ENCODE results near the gene LUC7L.
"Not testable (repeated sequence)": the region's sequence is repeated elsewhere in the genome, so short reads cannot be mapped to it uniquely, and the experiment has no call there.

The LUC7L gene

GRCh38 chr16:264440-264951 is 35.2 kb upstream of the LUC7L start:
- no peak for DNase-seq
- in situ Hi-C loops (cut with MboI; ENCODE audit: low pct_unique_long_range_greater_than_20kb, low sequenced_read_pairs) = no loop called here

- in situ Hi-C loops (cut with MboI; ENCODE audit: low pct_unique_long_range_greater_than_20kb, low sequenced_read_pairs) = no loop called here
Measured at GRCh38 chr16:263944-264343, 34.7 kb upstream of the LUC7L start.

GRCh38 chr16:263182-263774 is 34.0 kb upstream of the LUC7L start:
- in situ Hi-C loops (cut with MboI; ENCODE audit: low pct_unique_long_range_greater_than_20kb, low sequenced_read_pairs) = no loop called here
- DNase-seq = no peak

More at GRCh38 chr16:263944-264343, 34.7 kb upstream of the LUC7L start:
- DNase-seq = no peak

GRCh38 chr16:262121-262745 is 33.0 kb upstream of the LUC7L start:
- DNase-seq = no peak

GRCh38 chr16:261031-261691 is 31.9 kb upstream of the LUC7L start:
- in situ Hi-C loops (cut with MboI; ENCODE audit: low pct_unique_long_range_greater_than_20kb, low sequenced_read_pairs) = no loop called here
- no peak for DNase-seq

More at GRCh38 chr16:262121-262745, 33.0 kb upstream of the LUC7L start:
- in situ Hi-C loops (cut with MboI; ENCODE audit: low pct_unique_long_range_greater_than_20kb, low sequenced_read_pairs) = no loop called here

- no peak for DNase-seq
- in situ Hi-C loops (cut with MboI; ENCODE audit: low pct_unique_long_range_greater_than_20kb, low sequenced_read_pairs) = no loop called here
Measured at GRCh38 chr16:260326-260725, 31.1 kb upstream of the LUC7L start.

- no peak for DNase-seq
- in situ Hi-C loops (cut with MboI; ENCODE audit: low pct_unique_long_range_greater_than_20kb, low sequenced_read_pairs) = no loop called here
Measured at GRCh38 chr16:259814-260253, 30.6 kb upstream of the LUC7L start.

GRCh38 chr16:259226-259625 is 30.0 kb upstream of the LUC7L start:
- in situ Hi-C loops (cut with MboI; ENCODE audit: low pct_unique_long_range_greater_than_20kb, low sequenced_read_pairs) = no loop called here

GRCh38 chr16:258091-258490 is 28.8 kb upstream of the LUC7L start:
- DNase-seq; in situ Hi-C loops (cut with MboI; ENCODE audit: low pct_unique_long_range_greater_than_20kb, low sequenced_read_pairs): not testable (repeated sequence)

More at GRCh38 chr16:259226-259625, 30.0 kb upstream of the LUC7L start:
- no peak for DNase-seq

GRCh38 chr16:255183-255582 is 25.9 kb upstream of the LUC7L start:
- no peak for DNase-seq
- in situ Hi-C loops (cut with MboI; ENCODE audit: low pct_unique_long_range_greater_than_20kb, low sequenced_read_pairs) = no loop called here

- in situ Hi-C loops (cut with MboI; ENCODE audit: low pct_unique_long_range_greater_than_20kb, low sequenced_read_pairs) = no loop called here
- DNase-seq = no peak
Measured at GRCh38 chr16:254461-254860, 25.2 kb upstream of the LUC7L start.

- in situ Hi-C loops (cut with MboI; ENCODE audit: low pct_unique_long_range_greater_than_20kb, low sequenced_read_pairs) = no loop called here
- no peak for DNase-seq
Measured at GRCh38 chr16:253833-254232, 24.6 kb upstream of the LUC7L start.

GRCh38 chr16:252366-253337 is 23.4 kb upstream of the LUC7L start:
- no peak for DNase-seq

GRCh38 chr16:249431-249830 is 20.2 kb upstream of the LUC7L start:
- DNase-seq = no peak
- in situ Hi-C loops (cut with MboI; ENCODE audit: low pct_unique_long_range_greater_than_20kb, low sequenced_read_pairs) = no loop called here

More at GRCh38 chr16:252366-253337, 23.4 kb upstream of the LUC7L start:
- in situ Hi-C loops (cut with MboI; ENCODE audit: low pct_unique_long_range_greater_than_20kb, low sequenced_read_pairs) = no loop called here

- in situ Hi-C loops (cut with MboI; ENCODE audit: low pct_unique_long_range_greater_than_20kb, low sequenced_read_pairs) = no loop called here
Measured at GRCh38 chr16:247027-247426, 17.8 kb upstream of the LUC7L start.

GRCh38 chr16:245105-245504 is 15.9 kb upstream of the LUC7L start:
- in situ Hi-C loops (cut with MboI; ENCODE audit: low pct_unique_long_range_greater_than_20kb, low sequenced_read_pairs) = no loop called here

More at GRCh38 chr16:247027-247426, 17.8 kb upstream of the LUC7L start:
- DNase-seq = no peak

GRCh38 chr16:243348-243747 is 14.1 kb upstream of the LUC7L start:
- in situ Hi-C loops (cut with MboI; ENCODE audit: low pct_unique_long_range_greater_than_20kb, low sequenced_read_pairs) = no loop called here

More at GRCh38 chr16:245105-245504, 15.9 kb upstream of the LUC7L start:
- DNase-seq = no peak

GRCh38 chr16:242281-242680 is 13.0 kb upstream of the LUC7L start:
- DNase-seq = no peak
- in situ Hi-C loops (cut with MboI; ENCODE audit: low pct_unique_long_range_greater_than_20kb, low sequenced_read_pairs) = no loop called here

More at GRCh38 chr16:243348-243747, 14.1 kb upstream of the LUC7L start:
- no peak for DNase-seq

GRCh38 chr16:240559-240958 is 11.3 kb upstream of the LUC7L start:
- no peak for DNase-seq
- in situ Hi-C loops (cut with MboI; ENCODE audit: low pct_unique_long_range_greater_than_20kb, low sequenced_read_pairs) = no loop called here
